Neural crest cell (in vitro differentiated cells): ENCODE measurements around the gene UVRAG. TPM values are rescaled to one million over a fixed set of nuclear protein-coding genes. Genes with fewer than 3 reads are reported as not detected.
A peak's percentile ranks its signal among the peaks of the same experiment; 100 is the strongest.

Experiments
- DNase-seq: peaks from one replicate; pipeline ENCODE4 v3.0.0; 2021; ENCODE audit warnings: low read depth, mixed read lengths, low spot score
- H3K27ac Mint-ChIP-seq: one replicate; pipeline ENCODE4 v1.8.0; 2021; ENCODE audit warnings: mild to moderate bottlenecking, mixed read lengths; ENCODE audit not compliant: unreplicated experiment
- H3K27me3 Mint-ChIP-seq: 2 replicates; pipeline ENCODE4 v1.8.0; 2021; ENCODE audit warnings: low read depth, mild to moderate bottlenecking, mixed read lengths
- H3K36me3 Mint-ChIP-seq: 2 replicates; pipeline ENCODE4 v1.8.0; 2021; ENCODE audit warnings: low read depth, mild to moderate bottlenecking, mixed read lengths
- H3K4me1 Mint-ChIP-seq: 2 replicates; pipeline ENCODE4 v1.8.0; 2021; ENCODE audit warnings: mixed read lengths
- H3K4me3 Mint-ChIP-seq: one replicate; pipeline ENCODE4 v1.8.0; 2021; ENCODE audit warnings: mild to moderate bottlenecking, mixed read lengths
- H3K9me3 Mint-ChIP-seq: 2 replicates; pipeline ENCODE4 v1.8.0; 2021; ENCODE audit warnings: mixed read lengths
- total RNA-seq: library from RNA; stranded (reverse); gene quantifications from 2 replicates; pipeline ENCODE4 v1.2.1, GENCODE V29; 2021
- TF ChIP-seq, protein P1 (sequence below): fragments of 200-600 bp; sonication (generic); conservative IDR thresholded peaks from 2 replicates; pipeline ENCODE4 v1.5.0; 2021; ENCODE audit warnings: antibody characterized with exemption, mild to moderate bottlenecking

UVRAG gene
- total RNA-seq, 1 donor from 2014 or later = 29.0 TPM

DNA sequence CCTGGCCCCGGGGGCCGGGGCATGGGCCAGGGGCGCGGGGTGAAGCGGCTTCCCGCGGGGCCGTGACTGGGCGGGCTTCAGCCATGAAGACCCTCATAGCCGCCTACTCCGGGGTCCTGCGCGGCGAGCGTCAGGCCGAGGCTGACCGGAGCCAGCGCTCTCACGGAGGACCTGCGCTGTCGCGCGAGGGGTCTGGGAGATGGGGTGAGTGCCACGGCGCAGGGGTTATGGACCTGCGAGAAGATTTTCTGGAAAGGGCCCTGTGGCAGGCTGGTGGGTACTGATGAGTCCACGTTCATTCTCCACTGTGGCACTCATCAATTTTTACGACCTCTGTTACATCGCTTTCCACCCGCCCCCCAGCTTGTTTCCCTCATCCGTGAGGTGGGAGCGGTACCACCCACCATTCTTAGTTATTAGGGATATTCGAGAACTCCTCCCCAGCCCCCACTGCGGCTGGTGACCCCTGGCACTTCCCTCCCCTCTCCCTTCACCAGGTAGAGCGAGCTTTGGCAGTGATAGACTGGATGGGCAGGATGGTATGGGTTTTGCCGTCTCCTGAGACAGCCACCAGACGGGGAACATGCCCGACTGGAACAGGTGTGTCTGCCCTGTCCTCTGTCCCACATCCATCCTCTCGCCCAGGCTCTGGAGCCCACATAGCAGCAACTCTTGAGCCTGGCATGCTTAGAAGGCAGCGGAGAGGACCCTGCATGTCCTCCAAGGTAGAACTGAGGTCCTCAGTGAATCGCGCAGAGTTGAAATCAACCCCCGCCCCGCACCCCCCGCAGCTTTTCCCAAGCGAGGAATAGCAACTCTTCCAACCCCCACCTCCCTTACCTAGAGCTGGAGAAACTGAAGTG, 45.9 kb upstream of the UVRAG start:
- no peak overlapping the region for H3K4me3 Mint-ChIP-seq
- H3K27ac Mint-ChIP-seq = no peak overlapping the region
- H3K36me3 Mint-ChIP-seq = no peaks in the 10 kb centered on the region
- DNase-seq = no peak
- TF ChIP-seq, protein P1, sequence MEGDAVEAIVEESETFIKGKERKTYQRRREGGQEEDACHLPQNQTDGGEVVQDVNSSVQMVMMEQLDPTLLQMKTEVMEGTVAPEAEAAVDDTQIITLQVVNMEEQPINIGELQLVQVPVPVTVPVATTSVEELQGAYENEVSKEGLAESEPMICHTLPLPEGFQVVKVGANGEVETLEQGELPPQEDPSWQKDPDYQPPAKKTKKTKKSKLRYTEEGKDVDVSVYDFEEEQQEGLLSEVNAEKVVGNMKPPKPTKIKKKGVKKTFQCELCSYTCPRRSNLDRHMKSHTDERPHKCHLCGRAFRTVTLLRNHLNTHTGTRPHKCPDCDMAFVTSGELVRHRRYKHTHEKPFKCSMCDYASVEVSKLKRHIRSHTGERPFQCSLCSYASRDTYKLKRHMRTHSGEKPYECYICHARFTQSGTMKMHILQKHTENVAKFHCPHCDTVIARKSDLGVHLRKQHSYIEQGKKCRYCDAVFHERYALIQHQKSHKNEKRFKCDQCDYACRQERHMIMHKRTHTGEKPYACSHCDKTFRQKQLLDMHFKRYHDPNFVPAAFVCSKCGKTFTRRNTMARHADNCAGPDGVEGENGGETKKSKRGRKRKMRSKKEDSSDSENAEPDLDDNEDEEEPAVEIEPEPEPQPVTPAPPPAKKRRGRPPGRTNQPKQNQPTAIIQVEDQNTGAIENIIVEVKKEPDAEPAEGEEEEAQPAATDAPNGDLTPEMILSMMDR = no peak
- H3K27me3 Mint-ChIP-seq = peaks cover 60% of the 10 kb centered on the region
- peaks cover 3% of the 10 kb centered on the region for H3K9me3 Mint-ChIP-seq
- H3K4me1 Mint-ChIP-seq = peaks cover 6% of the 10 kb centered on the region

DNA sequence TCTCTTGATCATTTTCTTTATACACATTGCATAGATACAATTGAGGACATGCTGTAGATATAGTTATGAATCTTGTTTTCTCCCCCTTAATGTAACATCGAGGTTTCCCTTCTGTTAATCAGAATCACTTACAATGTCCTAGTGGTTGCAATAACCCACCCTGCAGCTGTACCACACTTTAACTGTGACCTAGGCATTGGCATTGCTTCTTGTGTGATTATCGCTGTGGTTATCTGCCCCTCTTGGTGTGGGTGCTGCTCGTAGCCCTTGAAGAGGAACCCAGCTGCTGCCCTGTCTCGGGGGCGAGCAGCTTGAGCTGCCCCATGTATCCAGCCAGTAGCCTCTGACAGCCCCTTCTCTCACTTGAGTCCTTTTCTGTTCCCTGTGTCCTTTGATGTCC, 44.9 kb upstream of the UVRAG start:
- no peak for DNase-seq
- H3K36me3 Mint-ChIP-seq = no peaks in the 10 kb centered on the region
- TF ChIP-seq, protein P1 = no peak
- H3K27me3 Mint-ChIP-seq = peaks cover 60% of the 10 kb centered on the region
- peaks cover 6% of the 10 kb centered on the region for H3K4me1 Mint-ChIP-seq
- H3K9me3 Mint-ChIP-seq = peaks cover 3% of the 10 kb centered on the region
- no peak overlapping the region for H3K27ac Mint-ChIP-seq
- peak overlapping the region; percentile 21 for H3K4me3 Mint-ChIP-seq

DNA sequence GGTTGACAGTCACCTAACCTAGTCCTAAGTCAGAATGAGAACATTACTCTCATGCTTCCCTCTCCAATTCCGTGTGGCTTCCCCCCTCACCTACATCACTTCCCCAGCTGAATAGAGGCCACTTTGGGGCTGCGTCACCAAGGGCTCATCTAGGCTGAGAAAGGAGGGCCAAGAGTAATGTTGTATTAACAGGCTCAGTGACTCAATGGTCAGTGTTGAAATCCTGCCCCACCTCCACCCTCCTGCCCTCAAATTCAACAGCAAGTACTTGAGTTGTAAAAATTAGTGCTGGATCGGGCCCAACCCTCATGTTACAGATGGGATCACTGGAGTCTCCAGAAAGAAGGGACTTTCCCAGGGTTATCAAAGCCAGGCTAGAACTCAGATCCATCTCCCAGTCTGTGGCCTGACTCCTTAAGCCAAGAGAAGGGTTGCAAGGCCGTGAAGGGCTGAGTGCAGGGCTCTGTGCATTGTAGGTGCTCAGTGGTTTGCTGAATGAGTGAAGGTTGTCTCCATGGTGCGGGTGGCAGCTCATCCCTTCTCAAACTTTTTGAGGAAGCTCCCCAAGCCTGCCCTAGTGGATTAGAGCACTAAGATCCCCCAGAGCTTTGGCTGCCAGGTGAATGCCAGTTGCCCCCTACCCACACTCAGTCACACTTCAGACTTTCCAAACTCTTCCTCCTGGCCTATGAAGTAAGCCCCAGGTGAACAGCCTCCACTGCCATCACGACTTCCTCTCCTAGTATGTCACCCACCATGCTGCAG, 43.2 kb upstream of the UVRAG start:
- no peak overlapping the region for H3K4me3 Mint-ChIP-seq
- H3K27me3 Mint-ChIP-seq = peaks cover 55% of the 10 kb centered on the region
- TF ChIP-seq, protein P1 = no peak
- no peak overlapping the region for H3K27ac Mint-ChIP-seq
- no peak for DNase-seq
- peaks cover 3% of the 10 kb centered on the region for H3K9me3 Mint-ChIP-seq
- no peaks in the 10 kb centered on the region for H3K36me3 Mint-ChIP-seq
- H3K4me1 Mint-ChIP-seq = peaks cover 6% of the 10 kb centered on the region

DNA sequence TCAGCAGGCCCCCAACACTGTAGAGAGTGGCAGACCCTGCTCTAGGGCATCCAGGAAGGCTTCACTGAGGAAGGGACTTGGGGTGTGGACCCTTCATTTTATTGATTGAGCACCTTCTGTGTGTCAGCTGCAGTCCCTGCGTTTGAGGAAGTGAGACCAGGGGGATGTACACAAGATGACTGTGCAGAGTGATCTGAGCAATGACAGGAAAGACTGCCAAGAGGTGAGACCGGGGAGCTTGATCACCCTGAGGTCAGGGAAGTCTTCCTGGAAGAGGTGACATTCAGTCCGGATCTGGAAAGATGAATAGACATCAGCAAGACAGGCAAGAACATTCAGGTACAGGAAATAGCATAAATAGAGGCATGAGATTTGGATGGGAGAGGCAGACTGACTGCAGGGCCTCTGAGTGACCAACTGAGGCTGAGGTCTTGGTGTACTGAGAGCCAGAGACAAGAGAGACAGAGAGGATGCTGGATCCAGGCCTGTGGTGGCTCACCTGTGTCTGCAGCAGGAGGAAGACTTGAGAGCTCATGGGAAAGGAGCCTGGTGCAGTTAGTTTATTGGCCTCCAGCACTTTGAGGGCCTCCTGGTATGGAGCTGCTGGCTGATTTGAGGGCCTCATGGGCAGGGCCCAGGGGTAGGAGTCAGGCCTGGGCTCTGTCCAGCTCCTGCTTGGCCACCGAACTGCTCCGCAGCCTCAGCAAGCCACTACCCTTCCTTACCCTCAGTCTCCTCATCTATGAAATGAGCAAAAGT, 41.2 kb upstream of the UVRAG start:
- no peak overlapping the region for H3K27ac Mint-ChIP-seq
- no peaks in the 10 kb centered on the region for H3K4me1 Mint-ChIP-seq
- H3K36me3 Mint-ChIP-seq = no peaks in the 10 kb centered on the region
- peaks cover 39% of the 10 kb centered on the region for H3K27me3 Mint-ChIP-seq
- H3K4me3 Mint-ChIP-seq = no peak overlapping the region
- TF ChIP-seq, protein P1 = no peak
- H3K9me3 Mint-ChIP-seq = no peaks in the 10 kb centered on the region
- DNase-seq = no peak

- no peak for DNase-seq
Observed at GRCh38 chr11:75775056-75775455, 40.0 kb upstream of the UVRAG start.

More at GRCh38 chr11:75775056-75775455, 40.0 kb upstream of the UVRAG start:
- no peak overlapping the region for H3K4me3 Mint-ChIP-seq
- TF ChIP-seq, protein P1 = no peak
- H3K27ac Mint-ChIP-seq = no peak overlapping the region
- H3K27me3 Mint-ChIP-seq = peaks cover 26% of the 10 kb centered on the region
- H3K9me3 Mint-ChIP-seq = no peaks in the 10 kb centered on the region
- H3K4me1 Mint-ChIP-seq = no peaks in the 10 kb centered on the region
- no peaks in the 10 kb centered on the region for H3K36me3 Mint-ChIP-seq
